CD4-positive, alpha-beta T cell treated with Interleukin-21 for 1 hour (primary cell): ENCODE data around the gene P2RY6.
A peak's percentile ranks its signal among the peaks of the same experiment; 100 is the strongest.

Experiments
- DNase-seq: peaks from one replicate; pipeline ENCODE4 v3.0.0-alpha.2; 2020

The P2RY6 gene

GRCh38 chr11:73320763-73321603 lies 48.8 kb downstream of the P2RY6 start:
- DNase-seq: no peak

GRCh38 chr11:73321604-73322381 lies 49.7 kb downstream of the P2RY6 start:
- DNase-seq: no peak

- no peak for DNase-seq
Measured at GRCh38 chr11:73322382-73323306, 50.5 kb downstream of the P2RY6 start.

GRCh38 chr11:73323464-73323863 lies 51.3 kb downstream of the P2RY6 start:
- no peak for DNase-seq

- DNase-seq: no peak
Measured at GRCh38 chr11:73324116-73324515, 52.0 kb downstream of the P2RY6 start.

GRCh38 chr11:73324665-73325035 lies 52.5 kb downstream of the P2RY6 start:
- no peak for DNase-seq

- no peak for DNase-seq
Measured at GRCh38 chr11:73325036-73325981, 53.2 kb downstream of the P2RY6 start.

- DNase-seq: no peak
Measured at GRCh38 chr11:73326929-73327811, 55.0 kb downstream of the P2RY6 start.

GRCh38 chr11:73327812-73328364 lies 55.8 kb downstream of the P2RY6 start:
- no peak for DNase-seq

- DNase-seq: no peak
Measured at GRCh38 chr11:73330569-73331093, 58.5 kb downstream of the P2RY6 start.

- DNase-seq: no peak
Measured at GRCh38 chr11:73331138-73331916, 59.2 kb downstream of the P2RY6 start.

GRCh38 chr11:73333173-73333572 lies 61.0 kb downstream of the P2RY6 start:
- DNase-seq: no peak

GRCh38 chr11:73333640-73334383 lies 61.7 kb downstream of the P2RY6 start:
- DNase-seq: no peak

GRCh38 chr11:73334384-73335203 lies 62.5 kb downstream of the P2RY6 start:
- DNase-seq: no peak

- DNase-seq: peak; percentile 78
Measured at GRCh38 chr11:73335204-73335923, 63.2 kb downstream of the P2RY6 start.

- DNase-seq: no peak
Measured at GRCh38 chr11:73337846-73338245, 65.7 kb downstream of the P2RY6 start.

GRCh38 chr11:73338279-73338678 lies 66.1 kb downstream of the P2RY6 start:
- DNase-seq: no peak
